ENCODE data around the gene RAPGEF4. TPM values are rescaled to one million over a fixed set of nuclear protein-coding genes. Genes with fewer than 3 reads are reported as not detected.
A peak's percentile ranks its signal among the peaks of the same experiment; 100 is the strongest.

Gene RAPGEF4
- polyA plus RNA-seq, 1 donor = 9.4 TPM

- no peaks in the 10 kb centered on the region for H3K36me3 ChIP-seq (ENCODE audit: control insufficient read depth, insufficient read depth, low read length)
- no peak overlapping the region for H3K4me3 ChIP-seq (ENCODE audit: low read length)
- H3K4me1 ChIP-seq (ENCODE audit: control insufficient read depth, insufficient read depth, low read length) = peaks cover 6% of the 10 kb centered on the region
- no peak overlapping the region for H3K27ac ChIP-seq (ENCODE audit: low read length)
- H3K27me3 ChIP-seq (ENCODE audit: control insufficient read depth, insufficient read depth, low read length) = no peaks in the 10 kb centered on the region
- no CpG with 5 or more reads among the region's 6 CpGs for WGBS (ENCODE audit: insufficient coverage, low lambda C conversion rate)
- no peak for DNase-seq
- no peaks in the 10 kb centered on the region for H3K9me3 ChIP-seq (ENCODE audit: control insufficient read depth, low read depth, low read length)
These were observed 13.7 kb downstream of the RAPGEF4 start for GRCh38 chr2:172749388-172749787.

- Histone ChIP-seq H3K27me3 (ENCODE audit: control insufficient read depth, insufficient read depth, low read length) (no peaks in the 10 kb centered on the region), H3K4me3 (ENCODE audit: low read length) (no peak overlapping the region), H3K4me1 (ENCODE audit: control insufficient read depth, insufficient read depth, low read length) (peaks cover 6% of the 10 kb centered on the region), H3K36me3 (ENCODE audit: control insufficient read depth, insufficient read depth, low read length) (no peaks in the 10 kb centered on the region), H3K27ac (ENCODE audit: low read length) (no peak overlapping the region), H3K9me3 (ENCODE audit: control insufficient read depth, low read depth, low read length) (no peaks in the 10 kb centered on the region)
- no CpG with 5 or more reads among the region's 2 CpGs for WGBS (ENCODE audit: insufficient coverage, low lambda C conversion rate)
- no peak for DNase-seq
These were observed 15.9 kb downstream of the RAPGEF4 start for GRCh38 chr2:172751564-172751963.

- Histone ChIP-seq H3K36me3 (ENCODE audit: control insufficient read depth, insufficient read depth, low read length) (no peaks in the 10 kb centered on the region), H3K4me3 (ENCODE audit: low read length) (no peak overlapping the region), H3K27me3 (ENCODE audit: control insufficient read depth, insufficient read depth, low read length) (no peaks in the 10 kb centered on the region), H3K4me1 (ENCODE audit: control insufficient read depth, insufficient read depth, low read length) (peaks cover 6% of the 10 kb centered on the region), H3K9me3 (ENCODE audit: control insufficient read depth, low read depth, low read length) (no peaks in the 10 kb centered on the region), H3K27ac (ENCODE audit: low read length) (no peak overlapping the region)
- no CpG with 5 or more reads among the region's 3 CpGs for WGBS (ENCODE audit: insufficient coverage, low lambda C conversion rate)
- no peak for DNase-seq
These were observed 18.0 kb downstream of the RAPGEF4 start for GRCh38 chr2:172753610-172754009.

GRCh38 chr2:172759441-172759840, 23.8 kb downstream of the RAPGEF4 start:
- WGBS (ENCODE audit: insufficient coverage, low lambda C conversion rate) = no CpG with 5 or more reads among the region's 2 CpGs
- no peak overlapping the region for H3K4me3 ChIP-seq (ENCODE audit: low read length)
- no peaks in the 10 kb centered on the region for H3K27me3 ChIP-seq (ENCODE audit: control insufficient read depth, insufficient read depth, low read length)
- no peak for DNase-seq
- no peaks in the 10 kb centered on the region for H3K4me1 ChIP-seq (ENCODE audit: control insufficient read depth, insufficient read depth, low read length)
- peaks cover 11% of the 10 kb centered on the region for H3K9me3 ChIP-seq (ENCODE audit: control insufficient read depth, low read depth, low read length)
- no peaks in the 10 kb centered on the region for H3K36me3 ChIP-seq (ENCODE audit: control insufficient read depth, insufficient read depth, low read length)
- no peak overlapping the region for H3K27ac ChIP-seq (ENCODE audit: low read length)

- DNase-seq = no peak
- Histone ChIP-seq H3K27ac (ENCODE audit: low read length) (no peak overlapping the region), H3K36me3 (ENCODE audit: control insufficient read depth, insufficient read depth, low read length) (no peaks in the 10 kb centered on the region), H3K4me3 (ENCODE audit: low read length) (no peak overlapping the region), H3K9me3 (ENCODE audit: control insufficient read depth, low read depth, low read length) (peaks cover 11% of the 10 kb centered on the region), H3K27me3 (ENCODE audit: control insufficient read depth, insufficient read depth, low read length) (no peaks in the 10 kb centered on the region), H3K4me1 (ENCODE audit: control insufficient read depth, insufficient read depth, low read length) (no peaks in the 10 kb centered on the region)
- WGBS (ENCODE audit: insufficient coverage, low lambda C conversion rate) = no CpG with 5 or more reads among the region's 4 CpGs
These were observed 25.7 kb downstream of the RAPGEF4 start for GRCh38 chr2:172761306-172761705.

GRCh38 chr2:172762574-172762973, 26.9 kb downstream of the RAPGEF4 start:
- H3K36me3 ChIP-seq (ENCODE audit: control insufficient read depth, insufficient read depth, low read length) = no peaks in the 10 kb centered on the region
- no peaks in the 10 kb centered on the region for H3K27me3 ChIP-seq (ENCODE audit: control insufficient read depth, insufficient read depth, low read length)
- no peak overlapping the region for H3K4me3 ChIP-seq (ENCODE audit: low read length)
- no peaks in the 10 kb centered on the region for H3K4me1 ChIP-seq (ENCODE audit: control insufficient read depth, insufficient read depth, low read length)
- H3K27ac ChIP-seq (ENCODE audit: low read length) = no peak overlapping the region
- H3K9me3 ChIP-seq (ENCODE audit: control insufficient read depth, low read depth, low read length) = peaks cover 11% of the 10 kb centered on the region
- no CpG with 5 or more reads among the region's 2 CpGs for WGBS (ENCODE audit: insufficient coverage, low lambda C conversion rate)
- DNase-seq = peak; percentile 46 to 52

- Histone ChIP-seq H3K27me3 (ENCODE audit: control insufficient read depth, insufficient read depth, low read length) (no peaks in the 10 kb centered on the region), H3K4me1 (ENCODE audit: control insufficient read depth, insufficient read depth, low read length) (no peaks in the 10 kb centered on the region), H3K9me3 (ENCODE audit: control insufficient read depth, low read depth, low read length) (peaks cover 11% of the 10 kb centered on the region), H3K4me3 (ENCODE audit: low read length) (no peak overlapping the region), H3K36me3 (ENCODE audit: control insufficient read depth, insufficient read depth, low read length) (no peaks in the 10 kb centered on the region), H3K27ac (ENCODE audit: low read length) (no peak overlapping the region)
- 100% methylated on average over 1 of the region's 2 CpGs for WGBS (ENCODE audit: insufficient coverage, low lambda C conversion rate)
- DNase-seq = no peak
These were observed 27.4 kb downstream of the RAPGEF4 start for GRCh38 chr2:172763079-172763478.

GRCh38 chr2:172765662-172766061, 30.0 kb downstream of the RAPGEF4 start:
- no CpG with 5 or more reads among the region's 4 CpGs for WGBS (ENCODE audit: insufficient coverage, low lambda C conversion rate)

GRCh38 chr2:172768401-172768800, 32.8 kb downstream of the RAPGEF4 start:
- Histone ChIP-seq H3K4me1 (ENCODE audit: control insufficient read depth, insufficient read depth, low read length) (no peaks in the 10 kb centered on the region), H3K9me3 (ENCODE audit: control insufficient read depth, low read depth, low read length) (no peaks in the 10 kb centered on the region), H3K36me3 (ENCODE audit: control insufficient read depth, insufficient read depth, low read length) (no peaks in the 10 kb centered on the region), H3K27ac (ENCODE audit: low read length) (no peak overlapping the region), H3K4me3 (ENCODE audit: low read length) (no peak overlapping the region), H3K27me3 (ENCODE audit: control insufficient read depth, insufficient read depth, low read length) (no peaks in the 10 kb centered on the region)
- DNase-seq = no peak
- 86% methylated on average over 1 of the region's 4 CpGs for WGBS (ENCODE audit: insufficient coverage, low lambda C conversion rate)

More at GRCh38 chr2:172765662-172766061, 30.0 kb downstream of the RAPGEF4 start:
- Histone ChIP-seq H3K27ac (ENCODE audit: low read length) (no peak overlapping the region), H3K9me3 (ENCODE audit: control insufficient read depth, low read depth, low read length) (peaks cover 11% of the 10 kb centered on the region), H3K36me3 (ENCODE audit: control insufficient read depth, insufficient read depth, low read length) (no peaks in the 10 kb centered on the region), H3K4me1 (ENCODE audit: control insufficient read depth, insufficient read depth, low read length) (no peaks in the 10 kb centered on the region), H3K27me3 (ENCODE audit: control insufficient read depth, insufficient read depth, low read length) (no peaks in the 10 kb centered on the region), H3K4me3 (ENCODE audit: low read length) (no peak overlapping the region)
- DNase-seq = no peak

GRCh38 chr2:172769879-172770278, 34.2 kb downstream of the RAPGEF4 start:
- DNase-seq = no peak
- no peaks in the 10 kb centered on the region for H3K27me3 ChIP-seq (ENCODE audit: control insufficient read depth, insufficient read depth, low read length)
- WGBS (ENCODE audit: insufficient coverage, low lambda C conversion rate) = no CpG with 5 or more reads among the region's 1 CpG
- H3K36me3 ChIP-seq (ENCODE audit: control insufficient read depth, insufficient read depth, low read length) = no peaks in the 10 kb centered on the region
- no peak overlapping the region for H3K4me3 ChIP-seq (ENCODE audit: low read length)
- no peak overlapping the region for H3K27ac ChIP-seq (ENCODE audit: low read length)
- H3K4me1 ChIP-seq (ENCODE audit: control insufficient read depth, insufficient read depth, low read length) = no peaks in the 10 kb centered on the region
- H3K9me3 ChIP-seq (ENCODE audit: control insufficient read depth, low read depth, low read length) = no peaks in the 10 kb centered on the region

GRCh38 chr2:172770887-172771286, 35.2 kb downstream of the RAPGEF4 start:
- H3K36me3 ChIP-seq (ENCODE audit: control insufficient read depth, insufficient read depth, low read length) = no peaks in the 10 kb centered on the region
- no peaks in the 10 kb centered on the region for H3K4me1 ChIP-seq (ENCODE audit: control insufficient read depth, insufficient read depth, low read length)
- no peak for DNase-seq
- H3K4me3 ChIP-seq (ENCODE audit: low read length) = no peak overlapping the region
- H3K27ac ChIP-seq (ENCODE audit: low read length) = no peak overlapping the region
- no peaks in the 10 kb centered on the region for H3K27me3 ChIP-seq (ENCODE audit: control insufficient read depth, insufficient read depth, low read length)
- no peaks in the 10 kb centered on the region for H3K9me3 ChIP-seq (ENCODE audit: control insufficient read depth, low read depth, low read length)
